Measurements from ENCODE around the gene ULK1. TPM values are rescaled to one million over a fixed set of nuclear protein-coding genes. Genes with fewer than 3 reads are reported as not detected.
A peak's percentile ranks its signal among the peaks of the same experiment; 100 is the strongest.

Gene ULK1
- total and polyA plus RNA-seq, 2 of the 13 experiments (the other 11 are each of a cell fraction or from before 2014, with no cell fraction given), result 2.8 to 10.1 TPM

GRCh38 chr12:131919366-131920156, 25.1 kb downstream of the ULK1 start (continued):
- TF ChIP-seq, protein P1, sequence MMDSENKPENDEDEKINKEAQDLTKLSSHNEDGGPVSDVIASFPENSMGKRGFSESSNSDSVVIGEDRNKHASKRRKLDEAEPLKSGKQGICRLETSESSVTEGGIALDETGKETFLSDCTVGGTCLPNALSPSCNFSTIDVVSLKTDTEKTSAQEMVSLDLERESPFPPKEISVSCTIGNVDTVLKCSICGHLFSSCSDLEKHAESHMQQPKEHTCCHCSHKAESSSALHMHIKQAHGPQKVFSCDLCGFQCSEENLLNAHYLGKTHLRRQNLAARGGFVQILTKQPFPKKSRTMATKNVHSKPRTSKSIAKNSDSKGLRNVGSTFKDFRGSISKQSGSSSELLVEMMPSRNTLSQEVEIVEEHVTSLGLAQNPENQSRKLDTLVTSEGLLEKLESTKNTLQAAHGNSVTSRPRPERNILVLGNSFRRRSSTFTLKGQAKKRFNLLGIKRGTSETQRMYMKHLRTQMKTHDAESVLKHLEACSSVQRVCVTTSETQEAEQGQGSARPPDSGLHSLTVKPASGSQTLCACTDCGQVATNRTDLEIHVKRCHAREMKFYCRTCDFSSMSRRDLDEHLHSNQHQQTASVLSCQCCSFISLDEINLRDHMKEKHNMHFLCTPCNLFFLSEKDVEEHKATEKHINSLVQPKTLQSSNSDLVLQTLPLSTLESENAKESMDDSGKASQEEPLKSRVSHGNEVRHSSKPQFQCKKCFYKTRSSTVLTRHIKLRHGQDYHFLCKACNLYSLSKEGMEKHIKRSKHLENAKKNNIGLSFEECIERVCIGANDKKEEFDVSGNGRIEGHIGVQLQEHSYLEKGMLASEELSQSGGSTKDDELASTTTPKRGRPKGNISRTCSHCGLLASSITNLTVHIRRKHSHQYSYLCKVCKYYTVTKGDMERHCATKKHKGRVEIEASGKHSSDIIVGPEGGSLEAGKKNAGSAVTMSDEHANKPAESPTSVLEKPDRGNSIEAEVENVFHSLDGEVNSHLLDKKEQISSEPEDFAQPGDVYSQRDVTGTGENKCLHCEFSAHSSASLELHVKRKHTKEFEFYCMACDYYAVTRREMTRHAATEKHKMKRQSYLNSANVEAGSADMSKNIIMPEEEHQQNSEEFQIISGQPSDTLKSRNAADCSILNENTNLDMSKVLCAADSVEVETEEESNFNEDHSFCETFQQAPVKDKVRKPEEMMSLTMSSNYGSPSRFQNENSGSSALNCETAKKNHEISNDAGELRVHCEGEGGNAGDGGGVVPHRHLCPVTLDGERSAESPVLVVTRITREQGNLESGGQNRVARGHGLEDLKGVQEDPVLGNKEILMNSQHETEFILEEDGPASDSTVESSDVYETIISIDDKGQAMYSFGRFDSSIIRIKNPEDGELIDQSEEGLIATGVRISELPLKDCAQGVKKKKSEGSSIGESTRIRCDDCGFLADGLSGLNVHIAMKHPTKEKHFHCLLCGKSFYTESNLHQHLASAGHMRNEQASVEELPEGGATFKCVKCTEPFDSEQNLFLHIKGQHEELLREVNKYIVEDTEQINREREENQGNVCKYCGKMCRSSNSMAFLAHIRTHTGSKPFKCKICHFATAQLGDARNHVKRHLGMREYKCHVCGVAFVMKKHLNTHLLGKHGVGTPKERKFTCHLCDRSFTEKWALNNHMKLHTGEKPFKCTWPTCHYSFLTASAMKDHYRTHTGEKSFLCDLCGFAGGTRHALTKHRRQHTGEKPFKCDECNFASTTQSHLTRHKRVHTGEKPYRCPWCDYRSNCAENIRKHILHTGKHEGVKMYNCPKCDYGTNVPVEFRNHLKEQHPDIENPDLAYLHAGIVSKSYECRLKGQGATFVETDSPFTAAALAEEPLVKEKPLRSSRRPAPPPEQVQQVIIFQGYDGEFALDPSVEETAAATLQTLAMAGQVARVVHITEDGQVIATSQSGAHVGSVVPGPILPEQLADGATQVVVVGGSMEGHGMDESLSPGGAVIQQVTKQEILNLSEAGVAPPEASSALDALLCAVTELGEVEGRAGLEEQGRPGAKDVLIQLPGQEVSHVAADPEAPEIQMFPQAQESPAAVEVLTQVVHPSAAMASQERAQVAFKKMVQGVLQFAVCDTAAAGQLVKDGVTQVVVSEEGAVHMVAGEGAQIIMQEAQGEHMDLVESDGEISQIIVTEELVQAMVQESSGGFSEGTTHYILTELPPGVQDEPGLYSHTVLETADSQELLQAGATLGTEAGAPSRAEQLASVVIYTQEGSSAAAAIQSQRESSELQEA (CRISPR knock-in tag; IDR thresholded peaks at IDR 0.05; ENCODE audit: not compliant biosample characterization), result no peak
- TF ChIP-seq RBFOX2 (IDR thresholded peaks at IDR 0.05; ENCODE audit: low read depth, low read length) (peak; percentile 46; the same call in 1 of the 2 replicates), ZNF296 (CRISPR knock-in tag; conservative IDR thresholded peaks at IDR 0.05) (no peak), ZNF564 (CRISPR knock-in tag; IDR thresholded peaks at IDR 0.05) (no peak), AKAP8 (CRISPR knock-in tag; IDR thresholded peaks at IDR 0.05) (peak; percentile 71; the same call in 1 of the 2 replicates)
- TF ChIP-seq, protein P2, sequence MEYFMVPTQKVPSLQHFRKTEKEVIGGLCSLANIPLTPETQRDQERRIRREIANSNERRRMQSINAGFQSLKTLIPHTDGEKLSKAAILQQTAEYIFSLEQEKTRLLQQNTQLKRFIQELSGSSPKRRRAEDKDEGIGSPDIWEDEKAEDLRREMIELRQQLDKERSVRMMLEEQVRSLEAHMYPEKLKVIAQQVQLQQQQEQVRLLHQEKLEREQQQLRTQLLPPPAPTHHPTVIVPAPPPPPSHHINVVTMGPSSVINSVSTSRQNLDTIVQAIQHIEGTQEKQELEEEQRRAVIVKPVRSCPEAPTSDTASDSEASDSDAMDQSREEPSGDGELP (IDR thresholded peaks at IDR 0.05; ENCODE audit: borderline replicate concordance, low read depth), result no peak

Measured in HepG2 (cell line).